Measurements from ENCODE around the gene CMC4. TPM values are rescaled to one million over a fixed set of nuclear protein-coding genes. Genes with fewer than 3 reads are reported as not detected.

The CMC4 gene
- total and polyA plus RNA-seq, 9 of the 15 experiments (the other 6 are each of a cell fraction or from before 2014, with no cell fraction given), result 3.5 to 16.9 (median 8.2) TPM

DNA sequence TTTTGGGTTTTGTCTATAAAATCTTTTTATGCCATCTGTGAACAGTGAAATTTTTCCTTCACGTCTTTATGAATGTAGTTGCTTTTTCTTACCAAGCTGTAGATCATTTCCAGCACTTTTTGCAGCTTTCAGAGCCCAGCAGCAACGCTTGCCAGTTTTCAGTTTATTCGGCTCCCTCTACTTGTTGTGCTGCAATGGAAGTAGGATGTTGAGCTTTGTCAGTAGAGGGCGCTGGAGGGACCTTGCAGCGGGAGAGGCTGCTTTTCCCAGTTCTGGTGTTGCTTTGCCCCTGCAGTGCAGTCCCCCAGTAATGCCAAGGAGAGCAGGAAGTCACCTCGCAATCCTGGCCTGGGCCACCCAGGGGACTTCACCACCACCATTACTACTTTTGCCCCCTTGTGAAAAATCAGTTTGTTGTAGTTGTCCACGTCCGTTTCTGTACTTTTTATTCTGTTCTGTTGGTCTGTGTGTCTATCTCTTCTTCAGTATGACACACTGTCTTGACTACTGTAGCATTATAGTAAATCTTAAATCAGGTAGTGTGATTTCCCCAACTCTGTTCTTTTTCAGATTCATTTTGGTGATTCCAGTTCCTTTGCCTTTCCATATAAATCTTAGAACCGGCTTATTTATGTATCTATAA lies 21.8 kb downstream of the CMC4 start:
- Histone ChIP-seq H4K20me1 (replicated peaks; ENCODE audit: control insufficient read depth, insufficient read depth, low read length) (0 out of 2 replicates have a peak, but pooled peaks cover 3% of the 10 kb centered on the region), H3K4me3 (no peak overlapping the region), H3K36me3 (ENCODE audit: control insufficient read depth, insufficient read depth, low read length) (peaks cover 31% of the 10 kb centered on the region; the same call in 2 of the 3 replicates), H2AFZ (ENCODE audit: low read depth, low read length) (0 out of 2 replicates have a peak overlapping the region, but pooled peaks have one; percentile 2), H3K27ac (ENCODE audit: extremely low read depth, low read depth, low read length) (peak overlapping the region; percentile 19; the same call in 1 of the 3 replicates), H3K4me1 (replicated peaks in 1 of 2; ENCODE audit: control insufficient read depth in 2 of 2, insufficient read depth in 2 of 2, low read length in 2 of 2) (peaks cover 0 to 12% of the 10 kb centered on the region in 2 experiments; a peak in 2 of 5 replicates), H3K79me2 (ENCODE audit: control insufficient read depth, insufficient read depth, low read length) (peaks cover 18% of the 10 kb centered on the region; the same call in 2 of the 3 replicates), H3K9me3 (replicated peaks; ENCODE audit: control insufficient read depth, insufficient read depth, low read depth, low read length) (no peaks in the 10 kb centered on the region), H3K9me1 (ENCODE audit: control insufficient read depth, insufficient read depth, low read length) (no peaks in the 10 kb centered on the region), H3K4me2 (ENCODE audit: insufficient read depth, low read length) (no peak overlapping the region), H3K27me3 (ENCODE audit: control insufficient read depth in 2 of 2, insufficient read depth in 2 of 2, low read length in 2 of 2) (no peaks in the 10 kb centered on the region), H3K9ac (ENCODE audit: insufficient read depth in 1 of 2, low read depth in 2 of 2, low read length in 2 of 2) (no peak overlapping the region)
- ChIA-PET CTCF (ENCODE audit: low intra/inter-chr PET ratio) (interaction anchor here (0.9 kb wide), 1 partner anchor 62 kb away, joined by 3 read pairs; no protein-coding TSS in a partner anchor), POLR2A (interaction anchor here (1.4 kb wide), 1 partner anchor 23 kb away, joined by 3 read pairs; the partner anchor contains the start of gene BRCC3)
- ATAC-seq, result peak; percentile 95
- 34% methylated on average over 8 of the region's 9 CpGs for WGBS (ENCODE audit: insufficient coverage, low coverage, missing lambda C conversion rate)
- peak; percentile 21 to 80 (median 42) for DNase-seq (ENCODE audit: extremely low read depth in 1 of 4, low spot score in 3 of 4)
- intact Hi-C loops (cut with micrococcal nuclease), result no loop called here
- peak; percentile 85 for FAIRE-seq
- BruUV-seq (replicated peaks), result no TSS peak
- in situ Hi-C loops (cut with MboI), result no loop called here
- no peak for TF ChIP-seq PPARD (CRISPR knock-in tag; IDR thresholded peaks at IDR 0.05)
- TF ChIP-seq ZNF586 (CRISPR knock-in tag; conservative IDR thresholded peaks at IDR 0.05), result no peak
- TF ChIP-seq KLF6 (CRISPR knock-in tag; IDR thresholded peaks at IDR 0.05; ENCODE audit: borderline replicate concordance), result no peak
- TF ChIP-seq CREM (IDR thresholded peaks at IDR 0.05; ENCODE audit: low read depth), result 0 out of 2 replicates have a peak, but pooled peaks have one; percentile 21
- no peak for TF ChIP-seq FOXM1 (IDR thresholded peaks at IDR 0.05; ENCODE audit: low read depth)
- TF ChIP-seq FOXM1 (CRISPR knock-in tag; IDR thresholded peaks at IDR 0.05; ENCODE audit: low read depth), result no peak
- TF ChIP-seq, protein P1, sequence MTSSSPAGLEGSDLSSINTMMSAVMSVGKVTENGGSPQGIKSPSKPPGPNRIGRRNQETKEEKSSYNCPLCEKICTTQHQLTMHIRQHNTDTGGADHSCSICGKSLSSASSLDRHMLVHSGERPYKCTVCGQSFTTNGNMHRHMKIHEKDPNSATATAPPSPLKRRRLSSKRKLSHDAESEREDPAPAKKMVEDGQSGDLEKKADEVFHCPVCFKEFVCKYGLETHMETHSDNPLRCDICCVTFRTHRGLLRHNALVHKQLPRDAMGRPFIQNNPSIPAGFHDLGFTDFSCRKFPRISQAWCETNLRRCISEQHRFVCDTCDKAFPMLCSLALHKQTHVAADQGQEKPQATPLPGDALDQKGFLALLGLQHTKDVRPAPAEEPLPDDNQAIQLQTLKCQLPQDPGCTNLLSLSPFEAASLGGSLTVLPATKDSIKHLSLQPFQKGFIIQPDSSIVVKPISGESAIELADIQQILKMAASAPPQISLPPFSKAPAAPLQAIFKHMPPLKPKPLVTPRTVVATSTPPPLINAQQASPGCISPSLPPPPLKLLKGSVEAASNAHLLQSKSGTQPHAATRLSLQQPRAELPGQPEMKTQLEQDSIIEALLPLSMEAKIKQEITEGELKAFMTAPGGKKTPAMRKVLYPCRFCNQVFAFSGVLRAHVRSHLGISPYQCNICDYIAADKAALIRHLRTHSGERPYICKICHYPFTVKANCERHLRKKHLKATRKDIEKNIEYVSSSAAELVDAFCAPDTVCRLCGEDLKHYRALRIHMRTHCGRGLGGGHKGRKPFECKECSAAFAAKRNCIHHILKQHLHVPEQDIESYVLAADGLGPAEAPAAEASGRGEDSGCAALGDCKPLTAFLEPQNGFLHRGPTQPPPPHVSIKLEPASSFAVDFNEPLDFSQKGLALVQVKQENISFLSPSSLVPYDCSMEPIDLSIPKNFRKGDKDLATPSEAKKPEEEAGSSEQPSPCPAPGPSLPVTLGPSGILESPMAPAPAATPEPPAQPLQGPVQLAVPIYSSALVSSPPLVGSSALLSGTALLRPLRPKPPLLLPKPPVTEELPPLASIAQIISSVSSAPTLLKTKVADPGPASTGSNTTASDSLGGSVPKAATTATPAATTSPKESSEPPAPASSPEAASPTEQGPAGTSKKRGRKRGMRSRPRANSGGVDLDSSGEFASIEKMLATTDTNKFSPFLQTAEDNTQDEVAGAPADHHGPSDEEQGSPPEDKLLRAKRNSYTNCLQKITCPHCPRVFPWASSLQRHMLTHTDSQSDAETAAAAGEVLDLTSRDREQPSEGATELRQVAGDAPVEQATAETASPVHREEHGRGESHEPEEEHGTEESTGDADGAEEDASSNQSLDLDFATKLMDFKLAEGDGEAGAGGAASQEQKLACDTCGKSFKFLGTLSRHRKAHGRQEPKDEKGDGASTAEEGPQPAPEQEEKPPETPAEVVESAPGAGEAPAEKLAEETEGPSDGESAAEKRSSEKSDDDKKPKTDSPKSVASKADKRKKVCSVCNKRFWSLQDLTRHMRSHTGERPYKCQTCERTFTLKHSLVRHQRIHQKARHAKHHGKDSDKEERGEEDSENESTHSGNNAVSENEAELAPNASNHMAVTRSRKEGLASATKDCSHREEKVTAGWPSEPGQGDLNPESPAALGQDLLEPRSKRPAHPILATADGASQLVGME (CRISPR knock-in tag; IDR thresholded peaks at IDR 0.05), result no peak
- TF ChIP-seq SP2 (IDR thresholded peaks at IDR 0.05; ENCODE audit: extremely low read depth, low read depth, low read length, poor library complexity, severe bottlenecking), result no peak
- TF ChIP-seq, protein P2, sequence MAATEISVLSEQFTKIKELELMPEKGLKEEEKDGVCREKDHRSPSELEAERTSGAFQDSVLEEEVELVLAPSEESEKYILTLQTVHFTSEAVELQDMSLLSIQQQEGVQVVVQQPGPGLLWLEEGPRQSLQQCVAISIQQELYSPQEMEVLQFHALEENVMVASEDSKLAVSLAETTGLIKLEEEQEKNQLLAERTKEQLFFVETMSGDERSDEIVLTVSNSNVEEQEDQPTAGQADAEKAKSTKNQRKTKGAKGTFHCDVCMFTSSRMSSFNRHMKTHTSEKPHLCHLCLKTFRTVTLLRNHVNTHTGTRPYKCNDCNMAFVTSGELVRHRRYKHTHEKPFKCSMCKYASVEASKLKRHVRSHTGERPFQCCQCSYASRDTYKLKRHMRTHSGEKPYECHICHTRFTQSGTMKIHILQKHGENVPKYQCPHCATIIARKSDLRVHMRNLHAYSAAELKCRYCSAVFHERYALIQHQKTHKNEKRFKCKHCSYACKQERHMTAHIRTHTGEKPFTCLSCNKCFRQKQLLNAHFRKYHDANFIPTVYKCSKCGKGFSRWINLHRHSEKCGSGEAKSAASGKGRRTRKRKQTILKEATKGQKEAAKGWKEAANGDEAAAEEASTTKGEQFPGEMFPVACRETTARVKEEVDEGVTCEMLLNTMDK (IDR thresholded peaks at IDR 0.05; ENCODE audit: borderline replicate concordance, insufficient read depth, low read depth, low read length, poor library complexity, severe bottlenecking), result peak; percentile 12
- TF ChIP-seq ZNF324 (CRISPR knock-in tag; IDR thresholded peaks at IDR 0.05), result no peak
- peak; percentile 18; the same call in 1 of the 2 replicates for TF ChIP-seq KLF16 (IDR thresholded peaks at IDR 0.05)
- TF ChIP-seq CXXC5 (CRISPR knock-in tag; IDR thresholded peaks at IDR 0.05), result 0 out of 2 replicates have a peak, but pooled peaks have one; percentile 16
- no peak for TF ChIP-seq EWSR1 (IDR thresholded peaks at IDR 0.05; ENCODE audit: borderline replicate concordance, low read depth, partially characterized antibody)
- TF ChIP-seq SMAD1 (IDR thresholded peaks at IDR 0.05; ENCODE audit: low read depth, low read length, partially characterized antibody), result no peak
